ENCODE data around the gene VCL. TPM values are rescaled to one million over a fixed set of nuclear protein-coding genes. Genes with fewer than 3 reads are reported as not detected.

The VCL gene
- total and polyA plus RNA-seq, 2 donors = 12.0 to 15.4 TPM

- no peaks in the 10 kb centered on the region for H3K36me3 ChIP-seq (ENCODE audit: control insufficient read depth in 2 of 2, insufficient read depth in 2 of 2, low read length in 1 of 2)
- DNase-seq (ENCODE audit: low read depth in 6 of 9, low spot score in 9 of 9) = no peak
- 91% methylated on average over 5 of the region's 5 CpGs for WGBS
Measured at GRCh38 chr10:73969224-73969841, 28.6 kb upstream of the VCL start.

GRCh38 chr10:73970845-73971244 is 27.1 kb upstream of the VCL start:
- no peak for DNase-seq (ENCODE audit: low read depth in 6 of 9, low spot score in 9 of 9)
- 94% methylated on average over 2 of the region's 2 CpGs for WGBS
- Histone ChIP-seq H3K27me3 (ENCODE audit: control insufficient read depth in 2 of 2, insufficient read depth in 1 of 2, low read length in 1 of 2) (no peaks in the 10 kb centered on the region), H3K9me3 (ENCODE audit: control insufficient read depth in 2 of 2, insufficient read depth in 1 of 2, low read length in 1 of 2) (no peaks in the 10 kb centered on the region), H3K4me1 (ENCODE audit: control insufficient read depth in 2 of 2, insufficient read depth in 2 of 2, low read length in 2 of 2) (no peaks in the 10 kb centered on the region), H3K36me3 (ENCODE audit: control insufficient read depth in 2 of 2, insufficient read depth in 2 of 2, low read length in 1 of 2) (no peaks in the 10 kb centered on the region), H3K4me3 (ENCODE audit: low read length in 2 of 2) (no peak overlapping the region), H3K27ac (ENCODE audit: low read depth in 1 of 2, low read length in 1 of 2) (no peak overlapping the region)

More at GRCh38 chr10:73969224-73969841, 28.6 kb upstream of the VCL start:
- H3K4me1 ChIP-seq (ENCODE audit: control insufficient read depth in 2 of 2, insufficient read depth in 2 of 2, low read length in 2 of 2) = no peaks in the 10 kb centered on the region
- H3K27ac ChIP-seq (ENCODE audit: low read depth in 1 of 2, low read length in 1 of 2) = no peak overlapping the region
- no peaks in the 10 kb centered on the region for H3K9me3 ChIP-seq (ENCODE audit: control insufficient read depth in 2 of 2, insufficient read depth in 1 of 2, low read length in 1 of 2)
- H3K4me3 ChIP-seq (ENCODE audit: low read length in 2 of 2) = no peak overlapping the region
- H3K27me3 ChIP-seq (ENCODE audit: control insufficient read depth in 2 of 2, insufficient read depth in 1 of 2, low read length in 1 of 2) = no peaks in the 10 kb centered on the region

- H3K4me1 ChIP-seq (ENCODE audit: control insufficient read depth in 2 of 2, insufficient read depth in 2 of 2, low read length in 2 of 2) = no peaks in the 10 kb centered on the region
- no peaks in the 10 kb centered on the region for H3K36me3 ChIP-seq (ENCODE audit: control insufficient read depth in 2 of 2, insufficient read depth in 2 of 2, low read length in 1 of 2)
- H3K27me3 ChIP-seq (ENCODE audit: control insufficient read depth in 2 of 2, insufficient read depth in 1 of 2, low read length in 1 of 2) = no peaks in the 10 kb centered on the region
- no peak overlapping the region for H3K4me3 ChIP-seq (ENCODE audit: low read length in 2 of 2)
- WGBS = 97% methylated on average over 2 of the region's 2 CpGs
- H3K9me3 ChIP-seq (ENCODE audit: control insufficient read depth in 2 of 2, insufficient read depth in 1 of 2, low read length in 1 of 2) = no peaks in the 10 kb centered on the region
- no peak overlapping the region for H3K27ac ChIP-seq (ENCODE audit: low read depth in 1 of 2, low read length in 1 of 2)
- DNase-seq (ENCODE audit: low read depth in 6 of 9, low spot score in 9 of 9) = no peak
Measured at GRCh38 chr10:73971636-73972354, 26.1 kb upstream of the VCL start.

GRCh38 chr10:73973427-73973826 is 24.5 kb upstream of the VCL start:
- no peak overlapping the region for H3K27ac ChIP-seq (ENCODE audit: low read depth in 1 of 2, low read length in 1 of 2)
- H3K36me3 ChIP-seq (ENCODE audit: control insufficient read depth in 2 of 2, insufficient read depth in 2 of 2, low read length in 1 of 2) = no peaks in the 10 kb centered on the region
- H3K4me3 ChIP-seq (ENCODE audit: low read length in 2 of 2) = no peak overlapping the region
- no peak for DNase-seq (ENCODE audit: low read depth in 6 of 9, low spot score in 9 of 9)
- over 99% methylated on average over 2 of the region's 2 CpGs for WGBS
- H3K4me1 ChIP-seq (ENCODE audit: control insufficient read depth in 2 of 2, insufficient read depth in 2 of 2, low read length in 2 of 2) = no peaks in the 10 kb centered on the region
- no peaks in the 10 kb centered on the region for H3K27me3 ChIP-seq (ENCODE audit: control insufficient read depth in 2 of 2, insufficient read depth in 1 of 2, low read length in 1 of 2)
- H3K9me3 ChIP-seq (ENCODE audit: control insufficient read depth in 2 of 2, insufficient read depth in 1 of 2, low read length in 1 of 2) = no peaks in the 10 kb centered on the region

GRCh38 chr10:73974309-73974946 is 23.5 kb upstream of the VCL start:
- peak in 1 of 9 donors; percentile 28 for DNase-seq (ENCODE audit: low read depth in 6 of 9, low spot score in 9 of 9)
- H3K4me3 ChIP-seq (ENCODE audit: low read length in 2 of 2) = no peak overlapping the region
- no peaks in the 10 kb centered on the region for H3K4me1 ChIP-seq (ENCODE audit: control insufficient read depth in 2 of 2, insufficient read depth in 2 of 2, low read length in 2 of 2)
- no peak overlapping the region for H3K27ac ChIP-seq (ENCODE audit: low read depth in 1 of 2, low read length in 1 of 2)
- WGBS = 28% methylated on average over 5 of the region's 5 CpGs
- H3K9me3 ChIP-seq (ENCODE audit: control insufficient read depth in 2 of 2, insufficient read depth in 1 of 2, low read length in 1 of 2) = no peaks in the 10 kb centered on the region
- H3K27me3 ChIP-seq (ENCODE audit: control insufficient read depth in 2 of 2, insufficient read depth in 1 of 2, low read length in 1 of 2) = no peaks in the 10 kb centered on the region
- no peaks in the 10 kb centered on the region for H3K36me3 ChIP-seq (ENCODE audit: control insufficient read depth in 2 of 2, insufficient read depth in 2 of 2, low read length in 1 of 2)

GRCh38 chr10:73975388-73975787 is 22.5 kb upstream of the VCL start:
- DNase-seq (ENCODE audit: low read depth in 6 of 9, low spot score in 9 of 9) = no peak
- H3K27ac ChIP-seq (ENCODE audit: low read depth in 1 of 2, low read length in 1 of 2) = no peak overlapping the region
- no peaks in the 10 kb centered on the region for H3K36me3 ChIP-seq (ENCODE audit: control insufficient read depth in 2 of 2, insufficient read depth in 2 of 2, low read length in 1 of 2)
- 87% methylated on average over 4 of the region's 4 CpGs for WGBS
- H3K27me3 ChIP-seq (ENCODE audit: control insufficient read depth in 2 of 2, insufficient read depth in 1 of 2, low read length in 1 of 2) = no peaks in the 10 kb centered on the region
- H3K9me3 ChIP-seq (ENCODE audit: control insufficient read depth in 2 of 2, insufficient read depth in 1 of 2, low read length in 1 of 2) = no peaks in the 10 kb centered on the region
- H3K4me3 ChIP-seq (ENCODE audit: low read length in 2 of 2) = no peak overlapping the region
- no peaks in the 10 kb centered on the region for H3K4me1 ChIP-seq (ENCODE audit: control insufficient read depth in 2 of 2, insufficient read depth in 2 of 2, low read length in 2 of 2)

- 82% methylated on average over 4 of the region's 4 CpGs for WGBS
- Histone ChIP-seq H3K9me3 (ENCODE audit: control insufficient read depth in 2 of 2, insufficient read depth in 1 of 2, low read length in 1 of 2) (no peaks in the 10 kb centered on the region), H3K27ac (ENCODE audit: low read depth in 1 of 2, low read length in 1 of 2) (no peak overlapping the region), H3K27me3 (ENCODE audit: control insufficient read depth in 2 of 2, insufficient read depth in 1 of 2, low read length in 1 of 2) (no peaks in the 10 kb centered on the region), H3K36me3 (ENCODE audit: control insufficient read depth in 2 of 2, insufficient read depth in 2 of 2, low read length in 1 of 2) (no peaks in the 10 kb centered on the region), H3K4me3 (ENCODE audit: low read length in 2 of 2) (no peak overlapping the region), H3K4me1 (ENCODE audit: control insufficient read depth in 2 of 2, insufficient read depth in 2 of 2, low read length in 2 of 2) (no peaks in the 10 kb centered on the region)
- DNase-seq (ENCODE audit: low read depth in 6 of 9, low spot score in 9 of 9) = no peak
Measured at GRCh38 chr10:73979141-73979808, 18.6 kb upstream of the VCL start.

- WGBS = 64% methylated on average over 4 of the region's 4 CpGs
- no peak overlapping the region for H3K27ac ChIP-seq (ENCODE audit: low read depth in 1 of 2, low read length in 1 of 2)
- no peaks in the 10 kb centered on the region for H3K27me3 ChIP-seq (ENCODE audit: control insufficient read depth in 2 of 2, insufficient read depth in 1 of 2, low read length in 1 of 2)
- no peak overlapping the region for H3K4me3 ChIP-seq (ENCODE audit: low read length in 2 of 2)
- H3K4me1 ChIP-seq (ENCODE audit: control insufficient read depth in 2 of 2, insufficient read depth in 2 of 2, low read length in 2 of 2) = no peaks in the 10 kb centered on the region
- H3K36me3 ChIP-seq (ENCODE audit: control insufficient read depth in 2 of 2, insufficient read depth in 2 of 2, low read length in 1 of 2) = no peaks in the 10 kb centered on the region
- H3K9me3 ChIP-seq (ENCODE audit: control insufficient read depth in 2 of 2, insufficient read depth in 1 of 2, low read length in 1 of 2) = no peaks in the 10 kb centered on the region
- no peak for DNase-seq (ENCODE audit: low read depth in 6 of 9, low spot score in 9 of 9)
Measured at GRCh38 chr10:73979809-73980433, 18.0 kb upstream of the VCL start.
